Measurements from ENCODE around the gene TBC1D22A. TPM values are rescaled to one million over a fixed set of nuclear protein-coding genes. Genes with fewer than 3 reads are reported as not detected.
A peak's percentile ranks its signal among the peaks of the same experiment; 100 is the strongest.

The TBC1D22A gene
- total RNA-seq, 1 donor, result 17.7 TPM

- Histone ChIP-seq H3K36me3 (ENCODE audit: insufficient read depth, low read length) (peaks cover 4% of the 10 kb centered on the region), H3K27me3 (ENCODE audit: insufficient read depth, low read length) (no peaks in the 10 kb centered on the region), H3K4me3 (ENCODE audit: insufficient read depth, low read length) (no peak overlapping the region), H3K79me2 (ENCODE audit: insufficient read depth, low read length) (peaks cover 33% of the 10 kb centered on the region), H3K4me2 (ENCODE audit: insufficient read depth, low read length) (no peak overlapping the region), H3K9me3 (ENCODE audit: low read depth, low read length) (no peaks in the 10 kb centered on the region), H2AFZ (ENCODE audit: low read length) (no peak overlapping the region), H3K27ac (ENCODE audit: low read depth, low read length) (no peak overlapping the region), H4K20me1 (ENCODE audit: insufficient read depth, low read length) (peaks cover 40% of the 10 kb centered on the region), H3K4me1 (ENCODE audit: insufficient read depth, low read length) (peaks cover 5% of the 10 kb centered on the region)
- no peak for DNase-seq (ENCODE audit: insufficient read length, low spot score, missing footprints)
- no peak for TF ChIP-seq CTCF (IDR thresholded peaks at IDR 0.05; ENCODE audit: extremely low read depth, low read depth, low read length)
Observed at GRCh38 chr22:46849951-46850350, 87.5 kb downstream of the TBC1D22A start.

- Histone ChIP-seq H3K27me3 (ENCODE audit: insufficient read depth, low read length) (no peaks in the 10 kb centered on the region), H3K36me3 (ENCODE audit: insufficient read depth, low read length) (peaks cover 4% of the 10 kb centered on the region), H3K4me2 (ENCODE audit: insufficient read depth, low read length) (no peak overlapping the region), H4K20me1 (ENCODE audit: insufficient read depth, low read length) (peaks cover 41% of the 10 kb centered on the region), H2AFZ (ENCODE audit: low read length) (no peak overlapping the region), H3K4me1 (ENCODE audit: insufficient read depth, low read length) (no peaks in the 10 kb centered on the region), H3K9me3 (ENCODE audit: low read depth, low read length) (no peaks in the 10 kb centered on the region), H3K27ac (ENCODE audit: low read depth, low read length) (no peak overlapping the region), H3K79me2 (ENCODE audit: insufficient read depth, low read length) (peaks cover 40% of the 10 kb centered on the region), H3K4me3 (ENCODE audit: insufficient read depth, low read length) (no peak overlapping the region)
- no peak for DNase-seq (ENCODE audit: insufficient read length, low spot score, missing footprints)
- TF ChIP-seq CTCF (IDR thresholded peaks at IDR 0.05; ENCODE audit: extremely low read depth, low read depth, low read length), result no peak
Observed at GRCh38 chr22:46851311-46851710, 88.9 kb downstream of the TBC1D22A start.

GRCh38 chr22:46851941-46852340 is 89.5 kb downstream of the TBC1D22A start:
- no peaks in the 10 kb centered on the region for H3K27me3 ChIP-seq (ENCODE audit: insufficient read depth, low read length)
- H3K79me2 ChIP-seq (ENCODE audit: insufficient read depth, low read length), result peaks cover 39% of the 10 kb centered on the region
- peak; percentile 76 for DNase-seq (ENCODE audit: insufficient read length, low spot score, missing footprints)
- no peaks in the 10 kb centered on the region for H3K9me3 ChIP-seq (ENCODE audit: low read depth, low read length)
- H4K20me1 ChIP-seq (ENCODE audit: insufficient read depth, low read length), result peaks cover 40% of the 10 kb centered on the region
- no peak overlapping the region for H3K27ac ChIP-seq (ENCODE audit: low read depth, low read length)
- H3K4me1 ChIP-seq (ENCODE audit: insufficient read depth, low read length), result no peaks in the 10 kb centered on the region
- no peak for TF ChIP-seq CTCF (IDR thresholded peaks at IDR 0.05; ENCODE audit: extremely low read depth, low read depth, low read length)
- H3K4me3 ChIP-seq (ENCODE audit: insufficient read depth, low read length), result no peak overlapping the region
- H3K36me3 ChIP-seq (ENCODE audit: insufficient read depth, low read length), result peaks cover 4% of the 10 kb centered on the region
- no peak overlapping the region for H3K4me2 ChIP-seq (ENCODE audit: insufficient read depth, low read length)
- no peak overlapping the region for H2AFZ ChIP-seq (ENCODE audit: low read length)

- no peak overlapping the region for H3K4me2 ChIP-seq (ENCODE audit: insufficient read depth, low read length)
- H2AFZ ChIP-seq (ENCODE audit: low read length), result no peak overlapping the region
- peaks cover 35% of the 10 kb centered on the region for H4K20me1 ChIP-seq (ENCODE audit: insufficient read depth, low read length)
- H3K9me3 ChIP-seq (ENCODE audit: low read depth, low read length), result no peaks in the 10 kb centered on the region
- no peak overlapping the region for H3K4me3 ChIP-seq (ENCODE audit: insufficient read depth, low read length)
- H3K27me3 ChIP-seq (ENCODE audit: insufficient read depth, low read length), result no peaks in the 10 kb centered on the region
- peaks cover 4% of the 10 kb centered on the region for H3K36me3 ChIP-seq (ENCODE audit: insufficient read depth, low read length)
- peaks cover 38% of the 10 kb centered on the region for H3K79me2 ChIP-seq (ENCODE audit: insufficient read depth, low read length)
- DNase-seq (ENCODE audit: insufficient read length, low spot score, missing footprints), result peak; percentile 37
- TF ChIP-seq CTCF (IDR thresholded peaks at IDR 0.05; ENCODE audit: extremely low read depth, low read depth, low read length), result no peak
- no peaks in the 10 kb centered on the region for H3K4me1 ChIP-seq (ENCODE audit: insufficient read depth, low read length)
- no peak overlapping the region for H3K27ac ChIP-seq (ENCODE audit: low read depth, low read length)
Observed at GRCh38 chr22:46852771-46853170, 90.3 kb downstream of the TBC1D22A start.

Measured in osteoblast (primary cell).